HG03066 (cell line): ENCODE results near the gene HOXC13.

Source experiments
- ATAC-seq: cut with Tn5 transposase; IDR thresholded peaks from one replicate; pipeline ENCODE4 v1.9.1; 2021; ENCODE audit warnings: low read depth; ENCODE audit not compliant: unreplicated experiment

Gene HOXC13

GRCh38 chr12:53968214-53969127 lies 29.8 kb downstream of the HOXC13 start:
- ATAC-seq = no peak

- ATAC-seq = no peak
Observed at GRCh38 chr12:53969588-53970259, 31.1 kb downstream of the HOXC13 start.

- no peak for ATAC-seq
Observed at GRCh38 chr12:53970451-53970850, 31.8 kb downstream of the HOXC13 start.

- ATAC-seq = no peak
Observed at GRCh38 chr12:53971129-53971528, 32.5 kb downstream of the HOXC13 start.

GRCh38 chr12:53971686-53972085 lies 33.1 kb downstream of the HOXC13 start:
- no peak for ATAC-seq

GRCh38 chr12:53972152-53972702 lies 33.6 kb downstream of the HOXC13 start:
- ATAC-seq = no peak

- no peak for ATAC-seq
Observed at GRCh38 chr12:53972722-53973235, 34.1 kb downstream of the HOXC13 start, which contains the start of gene HOXC11. HOXC11 (plus strand) TSS chr12:53973126; CDS start chr12:53973242, 116 bp downstream.

- ATAC-seq = no peak
Observed at GRCh38 chr12:53973236-53974042, 34.8 kb downstream of the HOXC13 start.

GRCh38 chr12:53974084-53975063 lies 35.7 kb downstream of the HOXC13 start, which contains the start of gene HOTAIR:
HOTAIR (minus strand) TSS chr12:53974954.
- ATAC-seq = no peak

- ATAC-seq = no peak
Observed at GRCh38 chr12:53975064-53975471, 36.4 kb downstream of the HOXC13 start.

GRCh38 chr12:53975479-53976152 lies 37.0 kb downstream of the HOXC13 start:
- no peak for ATAC-seq

GRCh38 chr12:53976172-53976822 lies 37.7 kb downstream of the HOXC13 start:
- no peak for ATAC-seq

GRCh38 chr12:53976823-53977595 lies 38.4 kb downstream of the HOXC13 start:
- no peak for ATAC-seq

- no peak for ATAC-seq
Observed at GRCh38 chr12:53977596-53978445, 39.2 kb downstream of the HOXC13 start.

GRCh38 chr12:53978477-53979356 lies 40.1 kb downstream of the HOXC13 start:
- no peak for ATAC-seq
